HG03103 (cell line): ENCODE measurements around the gene RRP12.
A peak's percentile ranks its signal among the peaks of the same experiment; 100 is the strongest.

Experiments
- ATAC-seq: cut with Tn5 transposase; IDR thresholded peaks from one replicate; pipeline ENCODE4 v1.9.1; 2021; ENCODE audit warnings: low read depth; ENCODE audit not compliant: unreplicated experiment

Gene RRP12

DNA sequence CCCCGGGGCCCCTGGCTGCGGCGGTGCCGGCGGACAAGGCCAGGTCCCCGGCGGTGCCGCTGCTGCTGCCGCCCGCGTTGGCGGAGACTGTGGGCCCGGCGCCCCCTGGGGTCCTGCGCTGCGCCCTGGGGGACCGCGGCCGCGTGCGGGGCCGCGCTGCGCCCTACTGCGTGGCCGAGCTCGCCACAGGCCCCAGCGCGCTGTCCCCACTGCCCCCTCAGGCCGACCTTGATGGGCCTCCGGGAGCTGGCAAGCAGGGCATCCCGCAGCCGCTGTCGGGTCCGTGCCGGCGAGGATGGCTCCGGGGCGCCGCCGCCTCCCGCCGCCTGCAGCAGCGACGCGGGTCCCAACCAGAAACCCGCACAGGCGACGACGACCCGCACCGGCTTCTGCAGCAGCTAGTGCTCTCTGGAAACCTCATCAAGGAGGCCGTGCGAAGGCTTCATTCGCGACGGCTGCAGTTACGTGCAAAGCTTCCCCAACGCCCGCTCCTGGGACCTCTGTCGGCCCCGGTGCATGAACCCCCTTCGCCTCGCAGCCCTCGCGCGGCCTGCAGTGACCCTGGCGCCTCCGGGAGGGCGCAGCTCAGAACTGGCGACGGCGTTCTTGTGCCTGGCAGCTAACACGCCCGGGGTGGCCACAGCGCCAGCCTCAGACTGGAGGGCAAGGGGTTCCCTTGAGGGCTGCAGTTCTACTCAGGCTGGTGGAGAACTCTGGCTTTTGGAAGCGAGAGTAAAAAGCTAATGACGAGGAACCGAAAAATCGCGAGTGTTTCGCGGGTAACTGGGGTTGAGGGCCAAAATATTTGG lies 81.3 kb downstream of the RRP12 start:
- ATAC-seq, result no peak

DNA sequence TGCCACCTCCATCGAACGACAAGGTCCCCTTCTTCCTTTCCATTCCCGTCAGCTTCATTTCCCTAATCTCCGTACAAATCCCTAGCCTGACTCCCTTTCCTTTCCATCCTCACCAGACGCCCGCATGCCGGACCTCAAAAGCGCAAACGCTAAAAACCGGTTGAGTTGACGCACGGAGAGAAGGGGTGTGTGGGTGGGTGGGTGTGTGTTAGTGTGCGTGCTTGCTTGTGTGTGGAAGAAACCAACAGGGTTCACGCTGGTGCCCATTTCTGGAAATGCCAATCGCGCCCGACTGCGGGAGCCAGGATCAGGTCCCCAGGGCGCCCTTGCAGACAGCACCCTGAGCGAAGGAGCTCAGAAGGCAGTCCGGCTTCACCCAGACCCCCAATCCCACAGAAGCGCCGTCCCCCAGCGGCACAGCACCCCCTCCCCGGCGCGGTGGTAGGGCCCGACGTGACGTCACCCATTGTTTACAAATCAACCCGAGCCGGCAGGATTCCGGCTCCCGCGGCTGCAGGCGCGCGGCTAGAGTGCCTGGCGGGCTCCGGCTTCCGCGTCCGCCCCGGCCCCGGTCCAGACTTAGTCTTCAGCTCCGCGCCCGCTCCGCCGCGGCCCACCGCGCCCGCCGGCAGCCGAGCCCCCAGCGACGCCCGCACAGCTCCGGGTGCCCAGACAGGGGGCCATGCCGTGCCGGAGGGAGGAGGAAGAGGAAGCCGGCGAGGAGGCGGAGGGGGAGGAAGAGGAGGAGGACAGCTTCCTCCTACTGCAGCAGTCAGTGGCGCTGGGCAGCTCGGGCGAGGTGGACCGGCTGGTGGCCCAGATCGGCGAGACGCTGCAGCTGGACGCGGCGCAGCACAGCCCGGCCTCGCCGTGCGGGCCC lies 82.1 kb downstream of the RRP12 start, which contains the start of gene FRAT1:
TSS of gene FRAT1 (plus strand) at position 500 of the 880 bp plus-strand sequence. CDS start at position 683, 183 bp downstream.
- ATAC-seq, result peak; percentile 62

DNA sequence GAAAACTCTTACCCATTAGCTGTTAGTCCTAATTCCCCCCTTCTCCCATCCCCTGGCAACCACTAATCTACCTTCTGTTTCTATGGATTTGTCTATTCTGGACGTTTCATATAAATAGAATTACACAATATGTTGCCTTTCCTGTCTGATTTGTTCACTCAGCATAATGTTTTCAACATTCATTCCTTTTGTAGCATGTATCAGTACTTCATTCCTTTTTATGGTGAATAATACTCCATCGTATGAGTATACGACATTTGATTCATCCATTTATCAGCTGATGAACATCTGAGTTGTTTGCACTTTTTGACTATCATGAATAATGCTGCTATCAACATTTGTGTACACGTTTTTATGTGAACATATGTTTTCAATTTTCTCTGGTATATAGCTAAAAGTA lies 86.5 kb downstream of the RRP12 start:
- no peak for ATAC-seq

DNA sequence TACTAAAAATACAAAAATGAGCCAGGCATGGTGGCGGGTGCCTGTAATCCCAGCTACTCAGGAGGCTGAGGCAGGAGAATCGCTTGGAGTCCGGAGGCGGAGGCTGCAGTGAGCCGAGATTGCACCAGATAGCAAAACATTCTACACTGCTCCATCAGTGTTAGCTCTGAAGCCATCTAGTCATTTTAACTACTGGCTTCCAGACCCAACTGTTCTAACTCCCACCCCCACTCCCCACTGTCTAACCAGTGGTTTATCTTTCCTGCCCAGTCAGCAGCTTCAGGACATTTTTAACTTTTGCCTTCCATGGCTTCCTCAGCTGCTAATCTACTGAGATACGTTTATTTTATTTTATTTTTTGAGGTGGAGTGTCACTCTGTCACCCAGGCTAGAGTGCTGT lies 88.2 kb downstream of the RRP12 start:
- no peak for ATAC-seq

DNA sequence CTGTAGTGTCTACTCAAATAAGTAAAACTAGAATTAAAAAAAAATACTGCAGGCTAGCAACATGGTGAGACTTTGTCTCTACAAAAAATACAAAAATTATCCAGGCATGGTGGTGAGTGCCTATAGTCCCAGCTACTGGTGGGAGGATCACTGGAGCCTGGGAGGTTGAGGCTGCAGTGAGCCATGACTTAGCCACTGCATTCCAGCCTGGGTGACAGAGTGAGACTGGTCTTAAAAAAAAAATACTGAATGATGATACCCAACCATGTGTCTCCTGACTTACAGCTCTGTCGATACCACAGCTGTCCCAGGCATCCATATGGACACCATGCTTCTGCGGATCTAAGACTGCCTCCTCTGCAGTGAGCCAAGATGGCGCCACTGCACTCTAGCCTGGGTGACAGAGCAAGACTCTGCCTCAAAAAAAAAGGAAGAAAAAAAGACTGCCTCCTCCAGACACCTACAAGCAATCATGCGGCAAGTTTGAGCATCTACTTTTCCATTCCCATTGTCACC lies 90.0 kb downstream of the RRP12 start:
- ATAC-seq, result no peak

DNA sequence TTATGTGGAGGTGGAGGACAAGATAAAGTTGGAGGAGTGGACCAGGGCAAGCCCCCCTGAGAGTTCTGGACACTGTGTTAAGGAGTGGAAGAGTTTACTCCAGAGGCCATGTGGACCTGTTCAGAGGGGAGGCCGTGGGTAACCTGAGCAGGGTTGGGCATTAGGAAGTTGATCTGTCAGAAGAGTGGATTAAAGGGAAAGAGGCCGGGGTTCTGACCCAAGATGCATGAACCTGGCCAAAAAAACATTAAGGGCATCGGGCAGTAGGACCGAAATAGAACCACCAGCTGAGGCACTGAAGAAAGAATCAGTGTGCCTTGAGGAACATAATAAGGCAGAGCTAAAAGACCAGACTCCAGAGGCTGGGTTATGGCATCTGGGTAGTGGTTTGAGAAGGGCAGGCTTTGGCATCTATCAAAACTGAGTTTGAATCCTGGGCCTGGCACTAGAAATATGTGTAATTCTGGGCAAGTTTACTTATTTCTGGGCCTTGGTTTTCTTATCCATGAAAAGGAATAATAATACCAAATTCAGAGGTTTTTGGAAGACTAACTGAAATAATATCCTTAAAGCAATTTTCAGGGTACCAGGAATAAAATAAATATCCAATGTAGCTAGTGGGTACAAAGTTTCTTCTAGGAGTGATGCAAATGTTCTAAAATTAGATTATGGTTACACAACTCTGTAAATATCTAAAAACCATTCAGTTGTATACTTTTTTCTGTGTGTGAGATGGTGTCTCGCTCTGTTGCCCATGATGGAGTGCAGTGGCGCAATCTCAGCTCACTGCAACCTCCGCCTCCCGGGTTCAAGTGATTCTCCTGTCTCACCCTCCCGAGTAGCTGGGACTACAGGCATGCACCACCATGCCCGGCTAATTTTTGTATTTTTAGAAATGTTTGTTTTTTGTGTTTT lies 93.0 kb downstream of the RRP12 start:
- no peak for ATAC-seq

DNA sequence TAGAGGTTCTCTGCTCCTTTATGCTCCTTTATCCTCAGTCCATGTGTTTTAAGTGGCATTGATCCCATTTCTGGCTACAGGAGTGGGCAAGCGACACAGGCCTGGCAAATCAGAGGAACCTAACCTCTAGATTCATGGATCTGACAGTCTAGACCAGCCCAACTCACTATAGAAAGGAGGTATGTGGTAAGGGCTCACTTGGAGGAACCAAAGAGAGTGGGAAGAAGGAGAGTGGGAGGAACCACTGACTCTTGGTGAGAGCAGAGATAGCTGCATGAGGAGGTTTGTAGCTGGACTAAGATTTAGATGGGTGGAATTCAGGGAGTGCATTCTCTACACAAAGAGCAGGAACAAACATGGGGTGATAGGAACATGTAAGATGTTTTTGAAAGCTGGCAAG lies 93.7 kb downstream of the RRP12 start:
- ATAC-seq, result no peak
